Nephron progenitor cell (in vitro differentiated cells): ENCODE results near the gene PTPN7.

Experiments
- DNase-seq: peaks from one replicate; pipeline ENCODE4 v3.0.0; 2021
- H3K27ac Mint-ChIP-seq: 2 replicates; pipeline ENCODE4 v1.8.0; 2021; ENCODE audit warnings: mild to moderate bottlenecking, moderate library complexity, mixed read lengths
- H3K27me3 Mint-ChIP-seq: 2 replicates; pipeline ENCODE4 v1.8.0; 2021; ENCODE audit warnings: mild to moderate bottlenecking, low read depth, mixed read lengths; ENCODE audit not compliant: poor library complexity
- H3K36me3 Mint-ChIP-seq: 2 replicates; pipeline ENCODE4 v1.8.0; 2021; ENCODE audit warnings: low read depth, mixed read lengths
- H3K4me1 Mint-ChIP-seq: 2 replicates; pipeline ENCODE4 v1.8.0; 2021; ENCODE audit warnings: mixed read lengths
- H3K4me3 Mint-ChIP-seq: 2 replicates; pipeline ENCODE4 v1.8.0; 2021; ENCODE audit warnings: mild to moderate bottlenecking, moderate library complexity, mixed read lengths
- H3K9me3 Mint-ChIP-seq: 2 replicates; pipeline ENCODE4 v1.8.0; 2021; ENCODE audit warnings: mild to moderate bottlenecking, moderate library complexity, mixed read lengths
- TF ChIP-seq, protein P1 (sequence below): fragments of 200-600 bp; sonication (generic); IDR thresholded peaks from 2 replicates; pipeline ENCODE4 v1.5.0; 2021; ENCODE audit warnings: antibody characterized with exemption

Gene PTPN7

DNA sequence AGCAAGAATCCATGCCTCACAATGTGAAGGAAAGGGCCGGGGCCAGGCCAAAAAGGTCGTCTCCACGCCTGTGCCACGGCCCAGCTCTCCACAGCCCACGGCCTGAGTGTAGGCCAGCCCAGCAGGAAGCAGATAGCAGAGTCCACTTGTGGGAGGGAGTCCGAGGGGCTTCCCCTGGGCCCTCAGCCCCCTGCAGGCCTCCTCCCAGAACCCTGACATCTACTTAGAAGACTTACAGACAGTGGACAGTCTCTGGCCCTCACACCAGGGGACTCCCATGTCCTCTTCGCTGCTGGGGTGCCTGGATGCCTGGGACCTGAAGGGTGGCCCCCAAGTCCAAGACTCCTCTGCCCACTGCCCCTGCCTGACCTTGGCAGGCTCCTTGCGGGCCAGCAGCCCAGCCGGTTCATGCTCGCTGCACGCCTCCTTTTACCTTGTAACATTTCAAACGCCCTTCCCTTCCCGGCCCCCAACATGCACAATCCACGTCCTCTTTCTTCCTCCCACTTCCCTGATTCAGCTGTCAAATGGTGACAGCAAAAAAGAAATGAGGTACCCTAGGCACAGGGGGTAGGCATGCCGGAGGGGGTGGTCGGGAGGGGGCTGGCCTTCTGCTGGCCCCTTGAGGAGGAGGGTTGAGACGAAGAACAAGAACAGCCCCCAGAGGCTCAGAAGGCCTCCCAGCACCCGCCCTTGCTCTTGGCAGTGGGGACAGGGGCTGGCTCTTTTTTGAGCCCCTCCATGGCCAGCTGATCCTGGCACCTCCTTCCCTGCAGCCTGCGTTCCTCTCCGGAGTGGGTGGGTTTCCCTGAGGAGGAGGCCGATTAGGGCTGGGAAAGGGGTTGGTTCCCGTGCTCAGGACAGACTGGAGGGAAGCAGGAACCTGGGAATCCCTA is 997 bp upstream of the PTPN7 start:
- Mint-ChIP-seq H3K27ac (peak overlapping the region; percentile 58), H3K36me3 (no peaks in the 10 kb centered on the region), H3K27me3 (peaks cover 11% of the 10 kb centered on the region), H3K4me3 (peak overlapping the region; percentile 28), H3K9me3 (no peaks in the 10 kb centered on the region), H3K4me1 (peaks cover 82% of the 10 kb centered on the region)
- TF ChIP-seq, protein P1, sequence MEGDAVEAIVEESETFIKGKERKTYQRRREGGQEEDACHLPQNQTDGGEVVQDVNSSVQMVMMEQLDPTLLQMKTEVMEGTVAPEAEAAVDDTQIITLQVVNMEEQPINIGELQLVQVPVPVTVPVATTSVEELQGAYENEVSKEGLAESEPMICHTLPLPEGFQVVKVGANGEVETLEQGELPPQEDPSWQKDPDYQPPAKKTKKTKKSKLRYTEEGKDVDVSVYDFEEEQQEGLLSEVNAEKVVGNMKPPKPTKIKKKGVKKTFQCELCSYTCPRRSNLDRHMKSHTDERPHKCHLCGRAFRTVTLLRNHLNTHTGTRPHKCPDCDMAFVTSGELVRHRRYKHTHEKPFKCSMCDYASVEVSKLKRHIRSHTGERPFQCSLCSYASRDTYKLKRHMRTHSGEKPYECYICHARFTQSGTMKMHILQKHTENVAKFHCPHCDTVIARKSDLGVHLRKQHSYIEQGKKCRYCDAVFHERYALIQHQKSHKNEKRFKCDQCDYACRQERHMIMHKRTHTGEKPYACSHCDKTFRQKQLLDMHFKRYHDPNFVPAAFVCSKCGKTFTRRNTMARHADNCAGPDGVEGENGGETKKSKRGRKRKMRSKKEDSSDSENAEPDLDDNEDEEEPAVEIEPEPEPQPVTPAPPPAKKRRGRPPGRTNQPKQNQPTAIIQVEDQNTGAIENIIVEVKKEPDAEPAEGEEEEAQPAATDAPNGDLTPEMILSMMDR: no peak
- no peak for DNase-seq

DNA sequence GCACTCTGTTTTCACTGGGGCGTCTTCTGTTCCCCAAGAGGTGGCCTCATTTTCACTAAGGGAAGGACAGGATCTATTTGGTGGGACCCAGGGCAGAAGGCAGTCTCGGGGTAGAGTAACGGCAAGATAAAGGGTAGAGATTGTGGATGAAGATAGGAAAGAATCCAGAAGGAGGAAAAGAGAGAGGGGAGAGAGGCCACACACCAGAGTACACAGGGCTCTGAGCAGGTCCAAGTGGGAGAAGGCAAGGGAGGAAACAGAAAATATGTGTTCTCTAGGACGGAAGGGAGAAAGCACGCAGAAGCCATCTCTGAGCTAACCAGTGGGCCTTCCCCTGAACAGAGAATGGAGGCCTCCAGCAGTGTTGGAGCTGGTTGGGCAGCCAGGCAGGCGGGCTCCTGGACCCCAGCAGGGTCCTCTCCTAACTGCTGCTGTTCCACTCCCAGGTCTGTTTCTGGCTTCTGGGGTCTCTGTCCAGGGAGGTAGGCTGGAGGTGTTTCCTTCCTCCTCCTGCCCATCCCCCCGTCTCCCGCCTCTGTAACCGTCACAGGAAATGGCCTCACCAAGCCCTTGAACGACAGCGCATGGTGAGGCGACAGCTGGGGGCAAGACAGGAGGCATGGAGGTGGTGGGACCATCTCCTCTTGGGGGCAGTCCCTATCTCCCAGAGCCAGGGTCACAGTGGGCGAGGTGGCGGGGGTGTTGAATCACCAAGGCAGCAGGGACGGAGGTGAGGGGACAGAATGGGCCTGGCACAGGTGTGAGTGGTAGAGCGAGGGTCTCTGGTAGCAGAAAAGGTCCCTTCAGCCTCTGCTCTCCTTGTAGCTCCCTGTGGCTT is 649 bp downstream of the PTPN7 start:
- Mint-ChIP-seq H3K4me1 (peaks cover 83% of the 10 kb centered on the region), H3K27me3 (peaks cover 11% of the 10 kb centered on the region), H3K9me3 (no peaks in the 10 kb centered on the region), H3K27ac (no peak overlapping the region), H3K4me3 (peak overlapping the region; percentile 21), H3K36me3 (no peaks in the 10 kb centered on the region)
- TF ChIP-seq, protein P1: no peak
- no peak for DNase-seq

DNA sequence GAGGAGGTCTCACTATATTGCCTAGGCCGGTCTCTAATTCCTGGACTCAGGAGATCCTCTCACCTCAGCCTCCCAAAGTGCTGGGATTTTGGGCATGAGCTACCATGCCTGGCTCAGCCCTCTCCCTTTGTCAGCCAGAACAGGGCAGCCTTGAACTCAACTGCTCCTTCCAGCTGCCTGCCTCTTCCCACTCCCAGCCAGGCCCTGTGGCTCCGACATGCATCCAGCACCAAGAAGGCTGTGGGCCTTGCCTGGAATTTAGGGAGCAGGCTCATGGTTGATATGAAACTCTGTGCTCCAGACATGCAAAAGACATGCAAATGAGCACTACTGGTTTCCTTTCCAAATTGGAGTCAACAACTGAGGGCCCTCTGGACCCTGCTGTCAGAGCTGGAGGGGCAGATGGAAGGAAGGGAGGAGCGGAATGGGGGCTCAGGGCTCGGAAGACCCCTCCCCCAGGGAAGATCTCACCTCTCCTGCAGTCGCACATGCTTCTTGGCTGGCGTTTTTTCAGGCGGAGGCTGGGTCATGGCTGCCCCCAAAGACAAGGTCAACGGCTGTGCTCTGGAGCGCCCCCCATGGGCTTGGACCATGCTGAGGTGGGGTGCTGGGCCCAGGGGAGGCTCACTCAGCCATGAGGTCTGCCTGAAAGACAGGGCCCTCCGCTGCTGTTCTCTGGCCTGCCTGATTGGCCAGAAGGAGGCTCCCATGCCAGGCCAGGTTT is 1.4 kb downstream of the PTPN7 start:
- Mint-ChIP-seq H3K27ac (no peak overlapping the region), H3K27me3 (peaks cover 11% of the 10 kb centered on the region), H3K4me3 (peak overlapping the region; percentile 21), H3K9me3 (no peaks in the 10 kb centered on the region), H3K36me3 (no peaks in the 10 kb centered on the region), H3K4me1 (peaks cover 79% of the 10 kb centered on the region)
- TF ChIP-seq, protein P1: no peak
- DNase-seq: no peak

DNA sequence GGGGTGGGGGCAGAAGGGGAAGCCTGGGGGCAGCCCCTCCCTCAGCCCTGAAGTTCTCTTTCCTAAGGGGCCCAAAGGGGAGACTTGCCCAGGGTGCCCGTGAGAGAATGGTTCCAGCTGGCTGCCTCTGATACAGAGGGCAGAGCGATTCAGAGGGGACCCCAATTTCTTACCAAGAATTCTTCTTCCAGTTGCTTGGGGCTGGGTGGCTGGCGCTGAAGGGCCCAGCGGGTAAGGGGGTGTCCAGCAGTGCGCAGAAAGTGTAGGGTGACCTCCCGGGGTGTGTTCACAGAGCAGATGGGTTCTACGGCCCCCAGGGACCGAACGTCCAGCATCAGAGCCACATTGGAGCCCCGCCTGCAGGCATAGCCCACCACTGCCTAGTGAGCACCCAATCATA is 2.5 kb downstream of the PTPN7 start:
- TF ChIP-seq, protein P1: no peak
- Mint-ChIP-seq H3K36me3 (no peaks in the 10 kb centered on the region), H3K27me3 (peaks cover 13% of the 10 kb centered on the region), H3K4me3 (no peak overlapping the region), H3K4me1 (peaks cover 76% of the 10 kb centered on the region), H3K27ac (no peak overlapping the region), H3K9me3 (no peaks in the 10 kb centered on the region)
- DNase-seq: no peak

DNA sequence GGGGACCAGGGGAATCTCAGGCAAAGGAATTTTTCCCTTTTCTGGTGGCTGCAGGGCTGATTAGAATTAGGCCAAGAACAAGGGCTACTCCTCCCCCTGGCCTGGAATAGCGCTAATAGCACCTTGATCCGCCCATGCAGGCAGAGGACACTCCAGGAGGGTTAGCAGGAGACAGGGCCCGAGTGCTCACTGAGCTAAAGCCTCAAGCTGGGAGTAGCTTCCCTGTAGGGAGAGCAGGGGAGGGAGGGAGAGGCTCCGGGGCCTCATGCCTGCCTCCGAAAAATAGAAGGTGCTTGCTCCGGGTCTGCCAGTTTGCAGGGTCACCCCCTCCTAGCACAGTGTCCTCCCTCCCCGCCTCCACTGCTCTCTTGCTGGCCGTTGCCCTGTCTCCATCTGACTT is 3.8 kb downstream of the PTPN7 start:
- DNase-seq: no peak
- Mint-ChIP-seq H3K27ac (no peak overlapping the region), H3K9me3 (no peaks in the 10 kb centered on the region)

More for the DNA sequence above, 3.8 kb downstream of the PTPN7 start:
- Mint-ChIP-seq H3K4me3 (no peak overlapping the region), H3K27me3 (peaks cover 18% of the 10 kb centered on the region), H3K4me1 (peaks cover 69% of the 10 kb centered on the region), H3K36me3 (no peaks in the 10 kb centered on the region)
- TF ChIP-seq, protein P1: no peak
